HG03280 (cell line): ENCODE data around the gene AGPAT1.

Experiments
- ATAC-seq: cut with Tn5 transposase; IDR thresholded peaks from one replicate; pipeline ENCODE4 v1.9.1; 2021; ENCODE audit warnings: mild to moderate bottlenecking, moderate library complexity; ENCODE audit not compliant: unreplicated experiment

Gene AGPAT1

GRCh38 chr6:32126880-32127279 is 49.0 kb downstream of the AGPAT1 start:
- ATAC-seq: no peak

DNA sequence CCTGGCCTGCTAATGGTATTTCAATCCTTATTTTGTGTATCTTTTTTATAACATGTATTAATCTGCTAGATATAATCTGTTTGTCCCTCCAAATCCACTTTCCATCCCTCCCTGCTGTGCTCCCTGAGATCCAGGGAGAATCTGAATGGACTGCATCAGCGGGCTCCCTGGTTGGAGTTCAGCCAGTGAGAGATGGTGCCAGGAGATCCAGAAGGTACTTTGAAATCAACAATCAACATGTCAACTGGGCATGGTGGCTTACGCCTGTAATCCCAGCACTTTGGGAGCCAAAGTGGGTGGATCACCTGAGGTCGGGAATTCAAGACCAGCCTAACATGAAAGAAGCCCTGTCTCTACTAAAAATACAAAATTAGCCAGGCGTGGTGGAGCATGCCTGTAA is 52.2 kb downstream of the AGPAT1 start:
- no peak for ATAC-seq

GRCh38 chr6:32120573-32121059 is 55.3 kb downstream of the AGPAT1 start:
- ATAC-seq: no peak

- no peak for ATAC-seq
Measured at GRCh38 chr6:32118782-32119628, 56.9 kb downstream of the AGPAT1 start.
